Testis (tissue), 2 donors: ENCODE results near the gene MAD2L1BP.

ENCODE experiments used
- CTCF ChIP-seq, 3 experiments: fragments of 450-650 bp in 2 of 3; fragments of 200-600 bp in 1 of 3; sonication (generic) in 1 of 3; IDR thresholded peaks; one replicate each; pipeline ENCODE4 v1.5.1; 2016 to 2019; ENCODE audit warnings: antibody characterized with exemption in 3 of 3, mild to moderate bottlenecking in 2 of 3, moderate library complexity in 1 of 3
- POLR2A ChIP-seq: fragments of 450-650 bp; IDR thresholded peaks from one replicate; pipeline ENCODE4 v1.6.1; 2017; ENCODE audit warnings: antibody characterized with exemption, mild to moderate bottlenecking, moderate library complexity

- TF ChIP-seq POLR2A: no peak
- no peak for TF ChIP-seq CTCF (IDR thresholded peaks at IDR 0.05)
These were observed 35.0 kb downstream of the MAD2L1BP start for GRCh38 chr6:43670623-43670986.
